NCI-H1436 treated with DMSO at 0.1 percent for 48 hours (cell line): Measurements from ENCODE around the gene C11orf24.

Experiments
- DNase-seq: peaks from one replicate; lab custom pipeline; 2025; lab: John Stamatoyannopoulos, UW

Gene C11orf24

GRCh38 chr11:68271781-68272608, at the start of gene C11orf24:
Gene C11orf24, minus strand, starts transcription at chr11:68271973. Its CDS starts 8,206 bp downstream, at chr11:68263767.
- DNase-seq: peak; percentile 78

GRCh38 chr11:68317147-68317785, 45.5 kb upstream of the C11orf24 start:
- DNase-seq: no peak

- no peak for DNase-seq
Measured at GRCh38 chr11:68315171-68315920, 43.6 kb upstream of the C11orf24 start.

GRCh38 chr11:68314203-68315170, 42.7 kb upstream of the C11orf24 start:
- DNase-seq: no peak

- no peak for DNase-seq
Measured at GRCh38 chr11:68313574-68314202, 41.9 kb upstream of the C11orf24 start.

- DNase-seq: no peak
Measured at GRCh38 chr11:68312780-68313573, 41.2 kb upstream of the C11orf24 start.

GRCh38 chr11:68312117-68312779, 40.5 kb upstream of the C11orf24 start, which contains the start of gene LRP5:
Gene LRP5, plus strand, starts transcription at chr11:68312591. Its CDS starts 124 bp downstream, at chr11:68312715.
- DNase-seq: no peak

- no peak for DNase-seq
Measured at GRCh38 chr11:68311160-68312116, 39.7 kb upstream of the C11orf24 start.

GRCh38 chr11:68309621-68310185, 37.9 kb upstream of the C11orf24 start:
- no peak for DNase-seq

- DNase-seq: no peak
Measured at GRCh38 chr11:68308068-68308467, 36.3 kb upstream of the C11orf24 start.

GRCh38 chr11:68306636-68307035, 34.9 kb upstream of the C11orf24 start:
- DNase-seq: no peak

GRCh38 chr11:68303982-68304780, 32.4 kb upstream of the C11orf24 start:
- no peak for DNase-seq

GRCh38 chr11:68303083-68303482, 31.3 kb upstream of the C11orf24 start:
- no peak for DNase-seq

GRCh38 chr11:68302670-68303069, 30.9 kb upstream of the C11orf24 start:
- DNase-seq: no peak

- no peak for DNase-seq
Measured at GRCh38 chr11:68302256-68302655, 30.5 kb upstream of the C11orf24 start.

- no peak for DNase-seq
Measured at GRCh38 chr11:68300076-68300830, 28.5 kb upstream of the C11orf24 start.
